Right lobe of liver (tissue), 6 donors: ENCODE measurements around the gene CHST11. TPM values are rescaled to one million over a fixed set of nuclear protein-coding genes. Genes with fewer than 3 reads are reported as not detected.

Experiments used
- ATAC-seq, 4 donors: fragments of 200-7000 bp; cut with Tn5 transposase; one replicate each; pipeline ENCODE4 v1.9.1; 2020; ENCODE audit warnings: mild to moderate bottlenecking in 4 of 4, moderate library complexity in 4 of 4
- DNase-seq, 3 donors: peaks; one replicate each; pipeline ENCODE4 v3.0.0-alpha.2; 2020
- H3K27ac ChIP-seq, 3 donors: fragments of 200-600 bp; one replicate each; pipeline ENCODE4 v1.8.0; 2022
- H3K27me3 ChIP-seq, 2 donors: fragments of 200-600 bp; one replicate each; pipeline ENCODE4 v1.8.0; 2022
- H3K36me3 ChIP-seq, 4 donors: fragments of 200-600 bp; sonication (generic) in 1 of 4; one replicate each; pipeline versions ENCODE4 v1.5.1 to v1.8.0; 2017 to 2022; ENCODE audit warnings: control low read depth in 1 of 4
- H3K4me1 ChIP-seq, 4 donors: fragments of 200-600 bp; sonication (generic) in 1 of 4; one replicate each; pipeline versions ENCODE4 v1.5.1 to v1.8.0; 2017 to 2022; ENCODE audit warnings: control low read depth in 1 of 4
- H3K4me3 ChIP-seq, 3 donors: fragments of 200-600 bp; one replicate each; pipeline ENCODE4 v1.8.0; 2022
- H3K9me3 ChIP-seq, 4 donors: fragments of 200-600 bp; sonication (generic) in 1 of 4; one replicate each; pipeline versions ENCODE4 v1.5.1 to v1.8.0; 2017 to 2022; ENCODE audit warnings: control low read depth in 1 of 4
- CTCF ChIP-seq, 4 donors: fragments of 200-600 bp in 3 of 4; fragments of 450-650 bp in 1 of 4; IDR thresholded peaks; one replicate each; pipeline versions ENCODE4 v1.5.1 to v1.8.0; 2016 to 2022; ENCODE audit warnings: antibody characterized with exemption in 4 of 4, mild to moderate bottlenecking in 2 of 4
- POLR2A ChIP-seq: fragments of 450-650 bp; IDR thresholded peaks from one replicate; pipeline ENCODE4 v1.6.1; 2017; ENCODE audit warnings: antibody characterized with exemption, mild to moderate bottlenecking
- WGBS: methylation state at CpG from one replicate; pipeline ENCODE4 v1.1.6; 2018; ENCODE audit warnings: low coverage, low lambda C conversion rate; ENCODE audit not compliant: insufficient coverage; ENCODE audit errors: missing lambda C conversion rate; 5-methylcytosine and 5-hydroxymethylcytosine counted together
- intact Hi-C, 2 donors: fragments of 100-400 bp; cut with DNase I; formaldehyde crosslinking; loops; one replicate each; pipeline versions ENCODE4 v1.11.2 to v1.14.1; 2022
- total RNA-seq, 6 experiments: library from RNA; depleted of rRNA in 2 of 6; stranded (reverse); fragments of >200 nt in 2 of 6; fragmentation: NEBNext Ultra II Directional in 3 of 6; extraction: Animal tissue kit (Norgen Biotek cat#: 25700) in 3 of 6; gene quantifications; one replicate each; pipeline versions ENCODE4 v1.1.0 to v1.2.4, GENCODE V29; 2016 to 2023
- donor health status: DM: no; HTN: yes; CAD: no.
- donor health status: DM: no; HTN: no; CAD: no.
- donor health status: DM: no; HTN: no; CAD: no.
- donor health status: DM: no; HTN: yes; CAD: no.
- donor health status: DM: no; HTN: yes; CAD: no.

The CHST11 gene
- total RNA-seq, 6 experiments from 2014 or later: 0.57 to 10.4 (median 3.5) TPM

DNA sequence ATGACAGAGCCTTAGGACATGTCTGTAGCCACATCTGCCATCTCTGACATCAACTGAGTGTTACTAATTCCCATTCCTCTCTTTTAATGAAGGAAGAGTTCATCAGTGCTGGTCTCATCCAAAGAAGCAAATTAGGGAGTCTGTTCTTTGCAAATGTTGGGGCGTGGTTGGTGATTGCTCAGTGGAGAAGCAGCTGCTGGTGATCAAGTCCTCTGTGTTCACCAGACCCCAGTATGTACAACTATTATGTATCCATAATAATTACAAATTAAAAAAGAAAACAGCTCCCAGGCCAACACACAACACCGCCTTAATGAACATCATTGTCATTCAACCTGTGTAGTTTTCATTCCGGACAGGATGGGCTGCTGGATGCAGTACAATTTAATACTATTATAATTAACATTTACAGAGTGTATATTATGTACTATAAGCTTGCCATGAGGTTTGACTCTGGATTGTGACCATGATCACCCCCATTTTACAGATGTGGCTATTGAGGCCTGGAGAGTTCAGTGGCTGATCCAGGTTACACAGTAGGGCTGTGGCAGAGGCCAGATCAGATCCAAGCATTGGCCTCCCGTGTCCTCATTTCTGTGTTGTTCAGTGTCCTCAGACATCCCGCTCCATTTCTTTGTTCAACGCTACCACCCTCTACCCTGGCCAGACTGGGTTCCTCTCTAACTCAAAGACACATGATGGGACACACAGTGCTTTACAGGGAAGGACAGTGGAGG is 179.0 kb downstream of the CHST11 start:
- TF ChIP-seq POLR2A (no peak), CTCF (IDR thresholded peaks at IDR 0.05) (no peak)
- Histone ChIP-seq H3K4me1 (no peaks in the 10 kb centered on the region), H3K27me3 (no peaks in the 10 kb centered on the region), H3K27ac (no peak overlapping the region), H3K9me3 (no peaks in the 10 kb centered on the region), H3K4me3 (no peak overlapping the region), H3K36me3 (no peaks in the 10 kb centered on the region)
- ATAC-seq (no peak), DNase-seq (no peak)
- intact Hi-C loops: no loop called here
- 86% methylated on average over 4 of the region's 6 CpGs for WGBS

DNA sequence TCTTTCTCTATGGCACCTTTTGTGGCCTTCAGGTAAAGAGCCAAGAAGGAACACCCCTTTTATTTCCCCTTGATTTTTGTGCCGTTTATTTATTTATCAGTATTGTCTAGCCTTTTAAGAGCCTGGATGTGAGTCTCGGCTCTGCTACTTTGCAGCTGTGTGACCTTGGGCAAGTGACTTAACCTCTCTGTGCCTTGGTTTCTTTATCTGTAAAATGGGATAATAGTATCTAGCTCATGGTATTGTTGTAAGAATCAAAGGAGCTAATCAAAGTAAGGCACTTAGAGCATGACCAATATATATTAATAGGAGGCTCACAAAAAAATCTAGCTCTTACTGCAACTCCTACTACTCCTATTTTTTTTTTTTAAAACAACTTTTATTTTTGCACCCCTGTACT is 179.7 kb downstream of the CHST11 start:
- H3K36me3 ChIP-seq: no peaks in the 10 kb centered on the region
- no peak for DNase-seq
- no peaks in the 10 kb centered on the region for H3K27me3 ChIP-seq
- no peaks in the 10 kb centered on the region for H3K4me1 ChIP-seq
- ATAC-seq: no peak
- H3K27ac ChIP-seq: no peak overlapping the region
- intact Hi-C loops: no loop called here
- TF ChIP-seq CTCF (IDR thresholded peaks at IDR 0.05): no peak
- no peak for TF ChIP-seq POLR2A
- 81% methylated on average over 2 of the region's 2 CpGs for WGBS
- H3K4me3 ChIP-seq: no peak overlapping the region
- no peaks in the 10 kb centered on the region for H3K9me3 ChIP-seq

DNA sequence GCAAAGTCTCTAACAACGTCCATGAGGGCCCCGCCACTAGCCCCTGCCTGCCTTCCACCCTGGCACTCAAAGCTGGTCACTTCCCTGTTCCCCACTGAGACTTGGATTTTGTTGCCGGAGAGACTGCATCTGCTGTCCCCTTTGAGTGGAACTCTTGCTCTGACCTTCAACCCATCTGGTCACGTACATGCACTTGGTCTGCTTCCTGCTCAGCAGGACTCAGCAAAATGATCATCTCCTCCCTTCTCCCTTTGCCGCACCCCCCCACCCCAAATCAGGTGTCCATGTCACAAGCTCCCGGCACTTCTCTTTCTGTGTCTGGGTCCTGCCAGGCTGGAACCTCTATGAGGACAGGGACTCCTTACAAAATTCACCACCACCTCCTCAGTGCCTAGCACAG is 180.9 kb downstream of the CHST11 start:
- Histone ChIP-seq H3K4me1 (no peaks in the 10 kb centered on the region), H3K27ac (peak overlapping the region in 1 of 3 donors; percentile 18), H3K9me3 (no peaks in the 10 kb centered on the region), H3K4me3 (no peak overlapping the region), H3K27me3 (no peaks in the 10 kb centered on the region), H3K36me3 (no peaks in the 10 kb centered on the region)
- TF ChIP-seq POLR2A (no peak), CTCF (IDR thresholded peaks at IDR 0.05) (no peak)
- ATAC-seq (peak; percentile 12 to 59 (median 49)), DNase-seq (no peak)
- 41% methylated on average over 5 of the region's 6 CpGs for WGBS
- intact Hi-C loops: no loop called here

- Histone ChIP-seq H3K36me3 (no peaks in the 10 kb centered on the region), H3K4me1 (no peaks in the 10 kb centered on the region), H3K27ac (no peak overlapping the region), H3K9me3 (no peaks in the 10 kb centered on the region), H3K27me3 (no peaks in the 10 kb centered on the region), H3K4me3 (no peak overlapping the region)
- no peak for DNase-seq
- intact Hi-C loops: no loop called here
- 55% methylated on average over 3 of the region's 4 CpGs for WGBS
- ATAC-seq: no peak
- TF ChIP-seq POLR2A (no peak), CTCF (IDR thresholded peaks at IDR 0.05) (no peak)
These were observed 181.6 kb downstream of the CHST11 start for GRCh38 chr12:104638218-104638850.
